ENCODE results near the gene VSX1. TPM values are rescaled to one million over a fixed set of nuclear protein-coding genes. Genes with fewer than 3 reads are reported as not detected.

VSX1 gene
- total RNA-seq, 1 donor from 2014 or later = not detected

DNA sequence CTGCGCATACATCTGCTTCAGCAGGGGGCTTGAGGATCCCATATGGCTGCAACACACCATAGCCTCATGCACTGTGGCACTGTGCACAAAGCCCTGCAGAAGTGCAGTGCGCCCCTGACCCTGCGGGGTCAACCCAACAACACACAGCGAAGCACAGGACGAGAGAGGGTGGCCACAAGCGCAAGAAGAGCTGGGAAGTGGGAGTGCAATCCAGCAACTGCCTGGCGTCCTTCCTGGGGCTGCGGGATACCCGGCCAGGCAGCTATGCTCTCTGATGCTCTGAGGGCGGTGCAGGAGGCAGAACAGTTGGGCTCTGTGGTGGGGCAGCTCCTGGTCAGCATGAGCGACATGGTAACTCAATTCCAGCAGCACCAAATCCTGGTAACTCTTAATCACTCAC, 18.4 kb downstream of the VSX1 start:
- intact Hi-C loops (cut with DNase I) = no loop called here
- DNase-seq (ENCODE audit: extremely low spot score in 2 of 2) = no peak
- no peaks in the 10 kb centered on the region for H3K36me3 ChIP-seq
- peaks cover 11% of the 10 kb centered on the region for H3K4me1 ChIP-seq
- no peaks in the 10 kb centered on the region for H3K9me3 ChIP-seq
- TF ChIP-seq POLR2A (IDR thresholded peaks at IDR 0.05) = no peak
- TF ChIP-seq, protein P1, sequence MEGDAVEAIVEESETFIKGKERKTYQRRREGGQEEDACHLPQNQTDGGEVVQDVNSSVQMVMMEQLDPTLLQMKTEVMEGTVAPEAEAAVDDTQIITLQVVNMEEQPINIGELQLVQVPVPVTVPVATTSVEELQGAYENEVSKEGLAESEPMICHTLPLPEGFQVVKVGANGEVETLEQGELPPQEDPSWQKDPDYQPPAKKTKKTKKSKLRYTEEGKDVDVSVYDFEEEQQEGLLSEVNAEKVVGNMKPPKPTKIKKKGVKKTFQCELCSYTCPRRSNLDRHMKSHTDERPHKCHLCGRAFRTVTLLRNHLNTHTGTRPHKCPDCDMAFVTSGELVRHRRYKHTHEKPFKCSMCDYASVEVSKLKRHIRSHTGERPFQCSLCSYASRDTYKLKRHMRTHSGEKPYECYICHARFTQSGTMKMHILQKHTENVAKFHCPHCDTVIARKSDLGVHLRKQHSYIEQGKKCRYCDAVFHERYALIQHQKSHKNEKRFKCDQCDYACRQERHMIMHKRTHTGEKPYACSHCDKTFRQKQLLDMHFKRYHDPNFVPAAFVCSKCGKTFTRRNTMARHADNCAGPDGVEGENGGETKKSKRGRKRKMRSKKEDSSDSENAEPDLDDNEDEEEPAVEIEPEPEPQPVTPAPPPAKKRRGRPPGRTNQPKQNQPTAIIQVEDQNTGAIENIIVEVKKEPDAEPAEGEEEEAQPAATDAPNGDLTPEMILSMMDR (IDR thresholded peaks at IDR 0.05) = no peak
- no peak for TF ChIP-seq POLR2AphosphoS5 (IDR thresholded peaks at IDR 0.05; ENCODE audit: insufficient read depth in 1 of 2, low read depth in 1 of 2)
- no peaks in the 10 kb centered on the region for H3K27me3 ChIP-seq
- no peak overlapping the region for H3K4me3 ChIP-seq
- no peak overlapping the region for H3K27ac ChIP-seq

GRCh38 chr20:25062841-25063240, 19.1 kb downstream of the VSX1 start:
- Histone ChIP-seq H3K27me3 (no peaks in the 10 kb centered on the region), H3K27ac (no peak overlapping the region), H3K9me3 (no peaks in the 10 kb centered on the region), H3K36me3 (no peaks in the 10 kb centered on the region), H3K4me3 (no peak overlapping the region), H3K4me1 (peaks cover 11% of the 10 kb centered on the region)
- no peak for DNase-seq (ENCODE audit: extremely low spot score in 2 of 2)
- TF ChIP-seq POLR2A (IDR thresholded peaks at IDR 0.05) = no peak
- TF ChIP-seq POLR2AphosphoS5 (IDR thresholded peaks at IDR 0.05; ENCODE audit: insufficient read depth in 1 of 2, low read depth in 1 of 2) = no peak
- TF ChIP-seq, protein P1 (IDR thresholded peaks at IDR 0.05) = no peak
- intact Hi-C loops (cut with DNase I) = no loop called here

DNA sequence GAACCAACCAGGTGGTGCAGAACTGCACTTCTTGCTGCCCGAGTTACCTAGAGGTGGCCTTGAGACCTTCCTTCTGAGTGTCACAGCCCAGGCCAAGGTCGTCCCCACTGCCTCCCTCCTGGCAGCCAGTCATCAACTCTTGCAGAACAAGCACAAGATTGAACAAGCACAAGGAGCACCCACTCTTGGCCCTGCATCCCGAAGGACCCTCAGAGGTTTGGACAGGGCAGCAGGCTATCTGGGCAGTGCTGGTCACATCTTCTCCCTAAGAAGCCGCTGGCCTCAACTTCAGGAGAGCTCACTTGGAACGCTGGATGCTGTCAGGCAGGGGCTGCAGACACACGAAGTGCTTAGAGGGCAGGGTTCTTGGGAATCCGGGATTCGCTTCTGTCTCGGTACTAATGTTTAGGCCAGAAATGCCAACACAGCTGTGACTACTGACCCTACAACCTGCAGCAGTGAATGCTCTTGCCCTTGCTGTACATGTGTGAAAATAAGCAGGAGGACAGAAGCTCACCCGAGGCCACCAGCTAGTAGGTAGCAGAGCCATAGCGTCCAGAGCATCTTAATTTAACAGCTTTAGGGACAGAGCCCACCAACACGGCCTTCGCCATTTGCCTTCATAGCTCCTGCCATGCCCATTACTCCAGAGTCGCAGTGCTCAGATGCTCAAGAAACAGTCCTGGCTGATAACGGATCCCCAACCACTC, 20.0 kb downstream of the VSX1 start:
- Histone ChIP-seq H3K27me3 (no peaks in the 10 kb centered on the region), H3K27ac (no peak overlapping the region), H3K4me1 (peaks cover 13% of the 10 kb centered on the region), H3K4me3 (no peak overlapping the region), H3K36me3 (no peaks in the 10 kb centered on the region), H3K9me3 (no peaks in the 10 kb centered on the region)
- TF ChIP-seq POLR2A (IDR thresholded peaks at IDR 0.05) (no peak), POLR2AphosphoS5 (IDR thresholded peaks at IDR 0.05; ENCODE audit: insufficient read depth in 1 of 2, low read depth in 1 of 2) (no peak)
- TF ChIP-seq, protein P1 (IDR thresholded peaks at IDR 0.05) = no peak
- no peak for DNase-seq (ENCODE audit: extremely low spot score in 2 of 2)
- intact Hi-C loops (cut with DNase I) = no loop called here

DNA sequence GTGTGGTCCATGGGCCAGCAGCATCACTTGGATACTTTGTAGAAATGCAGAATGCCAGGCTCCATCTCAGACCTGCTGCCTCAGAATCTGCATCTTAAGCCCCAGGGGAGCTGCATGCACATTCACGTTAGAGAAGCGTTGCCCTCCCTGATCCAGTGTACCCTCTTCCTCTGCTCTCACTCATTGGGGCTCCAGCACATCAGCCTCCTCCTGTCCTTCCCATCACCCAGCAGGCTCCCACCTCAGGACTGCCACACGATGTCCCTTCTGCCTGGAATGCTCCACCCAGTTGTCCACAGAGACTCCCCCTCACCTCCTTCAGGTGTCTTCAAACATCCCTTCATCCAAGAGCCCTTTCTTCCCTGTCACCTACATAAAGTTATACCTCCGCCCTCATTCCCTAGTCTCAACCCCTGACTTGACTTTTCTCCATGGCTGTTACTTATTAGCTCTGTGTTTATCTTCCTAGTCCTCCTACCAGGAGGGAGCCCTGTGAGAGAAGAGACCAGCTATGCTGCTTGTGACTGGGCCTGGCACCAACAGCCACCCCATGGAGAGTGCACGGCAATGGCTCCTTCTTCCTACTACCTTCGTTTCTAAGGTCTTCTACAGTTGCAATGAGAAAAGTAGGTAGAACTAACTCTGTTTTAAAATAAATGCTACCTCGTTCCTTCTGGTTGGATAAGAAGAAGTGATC, 20.7 kb downstream of the VSX1 start:
- Histone ChIP-seq H3K9me3 (no peaks in the 10 kb centered on the region), H3K4me1 (peaks cover 20% of the 10 kb centered on the region), H3K27ac (no peak overlapping the region), H3K4me3 (no peak overlapping the region), H3K27me3 (no peaks in the 10 kb centered on the region), H3K36me3 (no peaks in the 10 kb centered on the region)
- intact Hi-C loops (cut with DNase I) = no loop called here
- TF ChIP-seq POLR2A (IDR thresholded peaks at IDR 0.05) (no peak), POLR2AphosphoS5 (IDR thresholded peaks at IDR 0.05; ENCODE audit: insufficient read depth in 1 of 2, low read depth in 1 of 2) (no peak)
- TF ChIP-seq, protein P1 (IDR thresholded peaks at IDR 0.05) = no peak
- no peak for DNase-seq (ENCODE audit: extremely low spot score in 2 of 2)
